GM12878 (cell line): Measurements from ENCODE around the gene PRKCD. TPM values are rescaled to one million over a fixed set of nuclear protein-coding genes. Genes with fewer than 3 reads are reported as not detected.

Source experiments
- ATAC-seq: fragments of 200-7000 bp; cut with Tn5 transposase; 3 replicates; pipeline ENCODE4 v1.9.1; 2020; ENCODE audit warnings: mild to moderate bottlenecking, moderate library complexity
- BruUV-seq: library from RNA; stranded (reverse); fragments of 400-500 nt; replicated peaks from 2 replicates; lab custom pipeline; 2021; lab: Mats Ljungman, UMichigan
- CTCF ChIA-PET: fragments of 300-600 bp; sonication (Branson Sonifier 250); formaldehyde crosslinking; extraction: SDS; loops from one replicate; lab custom pipeline; 2021; ENCODE audit warnings: inconsistent platforms; lab: Yijun Ruan, JAX
- POLR2A ChIA-PET: fragments of 350-600 bp; formaldehyde crosslinking; extraction: SDS; loops from one replicate; lab custom pipeline; 2021; ENCODE audit warnings: inconsistent platforms; lab: Charles Lee
- RAD21 ChIA-PET: fragments of 300-600 bp; sonication (Branson Sonifier 250); formaldehyde crosslinking; loops from one replicate; lab custom pipeline; 2023; ENCODE audit warnings: antibody characterized with exemption; ENCODE audit not compliant: unreplicated experiment; lab: Charles Lee
- SMC1A ChIA-PET: fragments of 300-600 bp; sonication (Branson Sonifier 250); formaldehyde crosslinking; loops from one replicate; lab custom pipeline; 2023; ENCODE audit not compliant: unreplicated experiment, uncharacterized antibody; lab: Charles Lee
- DNase-seq: peaks from one replicate; pipeline ENCODE4 v3.0.0-alpha.2; 2011; ENCODE audit warnings: low read depth, low spot score
- FAIRE-seq: peaks from 3 replicates; lab custom pipeline; 2011; peaks lifted over from hg19 to GRCh38; lab: Jason Lieb, UNC
- H2AFZ ChIP-seq: 2 replicates; pipeline ENCODE4 v1.6.0; 2011; ENCODE audit warnings: low read depth, low read length, control low read depth; ENCODE audit not compliant: control insufficient read depth
- H3K27ac ChIP-seq: 2 replicates; pipeline ENCODE4 v1.5.1; 2011; ENCODE audit warnings: control low read depth; ENCODE audit not compliant: control insufficient read depth, insufficient read depth
- H3K27me3 ChIP-seq, 2 experiments: replicated peaks in 1 of 2; 2 replicates each; pipeline versions ENCODE4 v1.6.0 to v1.6.1; 2011; ENCODE audit warnings: low read length in 1 of 2; ENCODE audit not compliant: control insufficient read depth in 2 of 2, insufficient read depth in 2 of 2
- H3K36me3 ChIP-seq, 2 experiments: 2 replicates each; pipeline ENCODE4 v1.5.1; 2011; ENCODE audit warnings: low read length in 1 of 2; ENCODE audit not compliant: control insufficient read depth in 2 of 2, insufficient read depth in 2 of 2
- H3K4me1 ChIP-seq: 2 replicates; pipeline ENCODE4 v1.6.1; 2011; ENCODE audit warnings: mild to moderate bottlenecking, low read length, moderate library complexity, mixed read lengths; ENCODE audit not compliant: control insufficient read depth, insufficient read depth
- H3K4me2 ChIP-seq: 2 replicates; pipeline ENCODE4 v1.6.0; 2011; ENCODE audit warnings: control low read depth; ENCODE audit not compliant: control insufficient read depth, insufficient read depth
- H3K4me3 ChIP-seq: fragments of 200-600 bp; sonication (generic); 2 replicates; pipeline ENCODE4 v1.5.1; 2016
- H3K79me2 ChIP-seq: 2 replicates; pipeline ENCODE4 v1.6.0; 2011; ENCODE audit warnings: low read length; ENCODE audit not compliant: control insufficient read depth, insufficient read depth
- H3K9ac ChIP-seq: 2 replicates; pipeline ENCODE4 v1.8.0; 2011; ENCODE audit warnings: low read length, control low read depth, mixed read lengths; ENCODE audit not compliant: control insufficient read depth, insufficient read depth
- H3K9me3 ChIP-seq: replicated peaks from 3 replicates; pipeline ENCODE4 v1.5.1; 2011; ENCODE audit warnings: mild to moderate bottlenecking, low read length; ENCODE audit not compliant: control insufficient read depth, insufficient read depth
- H4K20me1 ChIP-seq: 2 replicates; pipeline ENCODE4 v1.6.0; 2011; ENCODE audit not compliant: control insufficient read depth, insufficient read depth
- CBFB ChIP-seq: IDR thresholded peaks from 2 replicates; pipeline ENCODE4 v1.6.1; 2016; ENCODE audit warnings: antibody characterized with exemption, low read depth
- E2F4 ChIP-seq: IDR thresholded peaks from 2 replicates; pipeline ENCODE4 v1.6.1; 2012; ENCODE audit warnings: low read depth, low read length, improper control_type of control experiment
- ELK1 ChIP-seq: IDR thresholded peaks from 2 replicates; pipeline ENCODE4 v1.6.1; 2012; ENCODE audit warnings: low read depth, low read length, improper control_type of control experiment
- ETV6 ChIP-seq, 2 experiments: fragments of 450-650 bp in 1 of 2; IDR thresholded peaks in 1 of 2; conservative IDR thresholded peaks in 1 of 2; 2 replicates each; pipeline ENCODE4 v1.6.1; 2014; ENCODE audit warnings: antibody characterized with exemption in 1 of 2, borderline replicate concordance in 1 of 2, low read depth in 1 of 2, mild to moderate bottlenecking in 1 of 2, moderate library complexity in 1 of 2
- GATAD2B ChIP-seq: fragments of 450-650 bp; conservative IDR thresholded peaks from 2 replicates; pipeline ENCODE4 v1.6.1; 2017; ENCODE audit warnings: low read depth, mild to moderate bottlenecking, moderate library complexity
- KAT2A ChIP-seq: conservative IDR thresholded peaks from 2 replicates; pipeline ENCODE4 v1.6.1; 2011; ENCODE audit warnings: low read depth, low read length; ENCODE audit not compliant: control insufficient read depth
- MTA3 ChIP-seq: IDR thresholded peaks from 2 replicates; pipeline ENCODE4 v1.6.1; 2012; ENCODE audit warnings: low read length, inconsistent platforms, borderline replicate concordance
- NFYB ChIP-seq: IDR thresholded peaks from 2 replicates; pipeline ENCODE4 v1.6.1; 2011; ENCODE audit warnings: low read depth, mild to moderate bottlenecking, low read length, improper control_type of control experiment, moderate library complexity; ENCODE audit not compliant: insufficient read depth
- PML ChIP-seq: IDR thresholded peaks from 2 replicates; pipeline ENCODE4 v1.6.1; 2012; ENCODE audit warnings: low read length, inconsistent platforms
- RELA ChIP-seq: fragments of 450-650 bp; IDR thresholded peaks from 2 replicates; pipeline ENCODE4 v1.8.0; 2014; ENCODE audit warnings: borderline replicate concordance; ENCODE audit not compliant: partially characterized antibody
- SPI1 ChIP-seq: IDR thresholded peaks from 2 replicates; pipeline ENCODE4 v1.6.1; 2011; ENCODE audit warnings: low read depth, mild to moderate bottlenecking, low read length, moderate library complexity, borderline replicate concordance; ENCODE audit not compliant: insufficient read depth
- SREBF1 ChIP-seq: IDR thresholded peaks from 2 replicates; pipeline ENCODE4 v1.6.1; 2012; ENCODE audit warnings: mild to moderate bottlenecking, low read length
- SRF ChIP-seq, 2 experiments: IDR thresholded peaks; 2 replicates each; pipeline ENCODE4 v1.6.1; 2011; ENCODE audit warnings: low read depth in 2 of 2, low read length in 2 of 2, mild to moderate bottlenecking in 1 of 2, moderate library complexity in 1 of 2
- STAT3 ChIP-seq: IDR thresholded peaks from 2 replicates; pipeline ENCODE4 v1.6.1; 2011; ENCODE audit warnings: low read depth, low read length, improper control_type of control experiment
- TCF3 ChIP-seq: IDR thresholded peaks from 2 replicates; pipeline ENCODE4 v1.6.1; 2012; ENCODE audit warnings: low read depth, mild to moderate bottlenecking, low read length, borderline replicate concordance; ENCODE audit not compliant: insufficient read depth
- TCF7 ChIP-seq: IDR thresholded peaks from 2 replicates; pipeline ENCODE4 v1.6.1; 2014; ENCODE audit warnings: antibody characterized with exemption, borderline replicate concordance
- ZNF24 ChIP-seq: fragments of 450-650 bp; IDR thresholded peaks from 2 replicates; pipeline ENCODE4 v1.6.1; 2017; ENCODE audit warnings: antibody characterized with exemption, mild to moderate bottlenecking
- ZSCAN29 ChIP-seq: fragments of 450-650 bp; IDR thresholded peaks from 2 replicates; pipeline ENCODE4 v1.6.1; 2017; ENCODE audit warnings: mild to moderate bottlenecking, moderate library complexity
- WGBS: methylation state at CpG from one replicate; pipeline ENCODE4 v1.1.6; 2016; ENCODE audit warnings: low lambda C conversion rate; ENCODE audit not compliant: insufficient replicate concordance, insufficient coverage; ENCODE audit errors: missing lambda C conversion rate; 5-methylcytosine and 5-hydroxymethylcytosine counted together
- in situ Hi-C: fragments of 300-500 bp; cut with MboI; formaldehyde crosslinking; loops from 9 replicates; pipeline ENCODE4 v1.14.3; 2018; ENCODE audit warnings: mixed read lengths
- intact Hi-C: fragments of 100-400 bp; cut with micrococcal nuclease; formaldehyde crosslinking; loops from one replicate; pipeline ENCODE4 v1.14.2; 2022; ENCODE audit not compliant: unreplicated experiment
- polyA plus RNA-seq, 11 experiments: library from polyadenylated mRNA; depleted of rRNA in 4 of 11; unstranded in 6 of 11; stranded (reverse) in 5 of 11; fragments of >200 nt; fragmentation: Nextera tagmentation in 4 of 11; fragmentation: Illumina TruSeq in 1 of 11; extraction: Ambion mirVana in 4 of 11; extraction: Trizol in 1 of 11; gene quantifications; 1 replicate in 1 of 11; 2 replicates in 10 of 11; pipeline versions ENCODE4 v1.2.1 to v1.2.3, GENCODE V29; 2011 to 2016; ENCODE audit warnings: inconsistent platforms in 2 of 11, missing spikeins in 2 of 11, low read depth in 1 of 11
- total RNA-seq, 4 experiments: library from RNA; depleted of rRNA in 3 of 4; stranded (reverse); fragments of >200 nt in 3 of 4; fragmentation: Illumina TruSeq in 1 of 4; extraction: Trizol in 1 of 4; gene quantifications; 2 replicates each; pipeline versions ENCODE4 v1.2.1 to v1.2.3, GENCODE V29; 2013 to 2021

Gene PRKCD
- total and polyA plus RNA-seq, 10 of the 15 experiments (the other 5 are each of a cell fraction or from before 2014, with no cell fraction given): 10.0 to 114 (median 42.4) TPM

- H3K4me2 ChIP-seq: no peak overlapping the region
- peaks cover 23 to 62% of the 10 kb centered on the region in 2 experiments for H3K36me3 ChIP-seq
- H3K9ac ChIP-seq: no peak overlapping the region
- H3K27ac ChIP-seq: no peak overlapping the region
- in situ Hi-C loops (no loop called here), intact Hi-C loops (no loop called here)
- FAIRE-seq (no peak), DNase-seq (no peak), ATAC-seq (no peak)
- H3K4me1 ChIP-seq: no peaks in the 10 kb centered on the region
- ChIA-PET SMC1A (interaction anchor here (1.0 kb wide), 1 partner anchor 21 kb away, joined by 3 read pairs; no protein-coding TSS in a partner anchor), CTCF (interaction anchor here (0.5 to 1.3 kb wide), 2 partner anchors 124 to 325 kb away, joined by 3 to 4 read pairs; no protein-coding TSS in a partner anchor), RAD21 (no interaction called here), POLR2A (no interaction called here)
- TF ChIP-seq E2F4 (no peak), NFYB (no peak), RELA (no peak), ELK1 (no peak), ETV6 (conservative IDR thresholded peaks at IDR 0.05 in 1 of 2, IDR thresholded peaks at IDR 0.05 in 1 of 2; ENCODE audit: borderline replicate concordance in 1 of 2, low read depth in 1 of 2) (no peak), KAT2A (no peak), SREBF1 (no peak), STAT3 (no peak), TCF3 (no peak), TCF7 (no peak), PML (no peak), ZSCAN29 (no peak), MTA3 (no peak), SPI1 (no peak), SRF (IDR thresholded peaks at IDR 0.05; ENCODE audit: low read depth in 2 of 2, low read length in 2 of 2) (no peak), GATAD2B (no peak), CBFB (no peak), ZNF24 (no peak)
- WGBS: 100% methylated on average over 6 of the region's 6 CpGs
- no peaks in the 10 kb centered on the region for H3K9me3 ChIP-seq
- H4K20me1 ChIP-seq: no peaks in the 10 kb centered on the region
- H3K79me2 ChIP-seq: peaks cover 6% of the 10 kb centered on the region
- no peak overlapping the region for H2AFZ ChIP-seq
- H3K4me3 ChIP-seq: no peak overlapping the region
- H3K27me3 ChIP-seq: no peaks in the 10 kb centered on the region
- TSS peak; percentile 36 for BruUV-seq
Observed at GRCh38 chr3:53238051-53238850, 77.2 kb downstream of the PRKCD start.
